Parathyroid adenoma (tissue), 2 donors: ENCODE measurements around the gene ODAD2.

Source experiments
- H2AFZ ChIP-seq: fragments of 300-600 bp; sonication (generic); one replicate; pipeline ENCODE4 v1.7.0; 2017; ENCODE audit warnings: antibody characterized with exemption, mild to moderate bottlenecking
- H3K27ac ChIP-seq: fragments of 300-600 bp; sonication (generic); one replicate; pipeline ENCODE4 v1.7.0; 2017
- H3K27me3 ChIP-seq: fragments of 300-600 bp; sonication (generic); one replicate; pipeline ENCODE4 v1.7.0; 2017; ENCODE audit warnings: low read length; ENCODE audit not compliant: control insufficient read depth, insufficient read depth
- H3K36me3 ChIP-seq: fragments of 300-600 bp; sonication (generic); one replicate; pipeline ENCODE4 v1.7.0; 2017; ENCODE audit warnings: low read length; ENCODE audit not compliant: control insufficient read depth, insufficient read depth
- H3K4me1 ChIP-seq: fragments of 300-600 bp; sonication (generic); one replicate; pipeline ENCODE4 v1.7.0; 2017; ENCODE audit warnings: control low read depth
- H3K4me2 ChIP-seq: fragments of 300-600 bp; sonication (generic); one replicate; pipeline ENCODE4 v1.7.0; 2017; ENCODE audit warnings: low read length
- H3K4me3 ChIP-seq: fragments of 300-600 bp; sonication (generic); one replicate; pipeline ENCODE4 v1.7.0; 2017; ENCODE audit warnings: low read depth, low read length
- H3K79me2 ChIP-seq: fragments of 300-600 bp; sonication (generic); one replicate; pipeline ENCODE4 v1.7.0; 2017; ENCODE audit warnings: control low read depth
- H3K9ac ChIP-seq: fragments of 300-600 bp; sonication (generic); one replicate; pipeline ENCODE4 v1.7.0; 2017; ENCODE audit warnings: mild to moderate bottlenecking
- H3K9me3 ChIP-seq: fragments of 300-600 bp; sonication (generic); one replicate; pipeline ENCODE4 v1.7.0; 2017; ENCODE audit warnings: low read length; ENCODE audit not compliant: control insufficient read depth
- CTCF ChIP-seq: fragments of 300-600 bp; sonication (generic); IDR thresholded peaks from one replicate; pipeline ENCODE4 v1.7.0; 2017; ENCODE audit warnings: antibody characterized with exemption, mild to moderate bottlenecking
- donor health status: primary hyperparathyroidism.

Gene ODAD2

DNA sequence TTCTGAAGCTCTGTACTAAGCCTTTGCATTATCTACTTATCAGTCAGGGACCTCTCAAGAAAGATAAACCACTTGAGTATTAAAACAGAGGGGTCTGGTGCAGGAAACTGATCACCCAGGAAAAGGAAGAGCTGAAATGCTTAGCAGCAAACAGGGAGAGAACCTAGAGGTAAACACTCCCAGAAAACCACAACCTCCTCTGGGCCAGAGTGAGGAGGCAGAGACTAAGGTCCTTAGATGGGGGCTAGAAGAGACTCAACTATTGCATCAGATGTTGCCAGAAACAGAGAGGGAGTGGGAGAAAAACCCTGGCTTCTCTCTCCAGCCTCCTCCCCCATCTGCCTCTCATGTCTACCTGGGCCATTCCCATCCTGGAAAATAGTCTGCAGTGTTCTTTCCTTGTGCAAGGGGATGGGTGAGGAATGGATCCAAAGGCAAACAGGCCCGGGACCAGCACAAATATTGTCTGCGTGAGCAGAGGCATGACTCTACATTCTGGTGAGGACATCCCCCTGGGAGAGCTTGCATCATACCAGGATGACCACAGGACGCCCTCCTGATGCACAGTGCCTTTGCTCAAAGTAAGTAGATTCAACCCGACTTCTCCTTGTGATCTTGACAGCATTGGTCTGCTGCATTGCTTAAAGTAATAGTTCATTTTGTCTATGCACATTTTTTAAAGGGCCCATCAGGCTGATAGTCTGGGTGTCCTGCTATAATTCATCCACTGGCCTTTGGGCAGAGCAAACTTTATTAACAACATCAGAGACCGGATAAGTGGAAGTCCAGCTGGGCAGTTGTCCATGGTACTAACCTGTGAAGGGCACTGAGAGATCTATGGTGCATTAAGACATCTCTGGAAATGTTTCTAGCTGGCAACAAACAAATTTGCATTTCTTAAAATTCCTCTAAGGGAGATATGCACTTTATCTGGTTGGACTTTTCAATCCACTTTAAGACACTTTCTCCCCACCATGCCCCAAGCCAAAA is 22.4 kb upstream of the ODAD2 start:
- Histone ChIP-seq H3K27ac (no peak overlapping the region), H3K4me3 (no peak overlapping the region), H3K27me3 (no peaks in the 10 kb centered on the region), H3K9me3 (no peaks in the 10 kb centered on the region), H3K9ac (no peak overlapping the region), H3K4me2 (no peak overlapping the region), H3K36me3 (no peaks in the 10 kb centered on the region), H3K4me1 (no peaks in the 10 kb centered on the region), H2AFZ (no peak overlapping the region), H3K79me2 (no peaks in the 10 kb centered on the region)
- TF ChIP-seq CTCF = no peak

- Histone ChIP-seq H3K9ac (no peak overlapping the region), H3K4me3 (no peak overlapping the region), H2AFZ (no peak overlapping the region), H3K27me3 (no peaks in the 10 kb centered on the region), H3K4me1 (no peaks in the 10 kb centered on the region), H3K27ac (no peak overlapping the region), H3K36me3 (no peaks in the 10 kb centered on the region), H3K9me3 (no peaks in the 10 kb centered on the region), H3K79me2 (no peaks in the 10 kb centered on the region), H3K4me2 (no peak overlapping the region)
- no peak for TF ChIP-seq CTCF
Measured at GRCh38 chr10:28020080-28020860, 21.4 kb upstream of the ODAD2 start.

GRCh38 chr10:28014651-28015050 is 15.8 kb upstream of the ODAD2 start:
- TF ChIP-seq CTCF = no peak
- H3K9me3 ChIP-seq = no peaks in the 10 kb centered on the region

DNA sequence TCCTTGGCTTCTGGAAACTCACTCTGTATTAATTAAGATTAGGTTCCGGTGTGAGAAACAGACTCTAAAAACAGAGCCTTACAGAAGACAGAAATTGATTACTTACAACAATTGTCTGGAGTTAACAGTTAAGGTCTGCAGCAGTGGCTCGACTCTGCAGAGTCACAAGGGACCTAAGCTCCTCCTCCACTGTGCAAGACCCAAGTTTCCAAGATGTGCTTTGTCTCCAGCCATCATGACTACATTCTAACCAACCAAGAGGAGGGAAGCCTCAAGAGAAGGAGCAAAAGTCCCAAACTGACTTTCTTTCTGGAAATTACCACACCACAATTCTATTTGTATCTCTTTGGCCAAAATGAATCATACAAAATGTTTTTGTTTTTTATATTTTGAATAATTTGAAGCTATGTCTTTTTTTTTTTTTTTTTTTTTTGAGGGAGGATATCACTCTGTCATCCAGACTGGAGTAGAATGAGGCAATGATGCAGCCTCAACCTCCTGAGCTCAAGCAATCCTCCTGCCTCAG is 14.2 kb upstream of the ODAD2 start:
- no peak overlapping the region for H3K9ac ChIP-seq
- no peak overlapping the region for H2AFZ ChIP-seq
- H3K27ac ChIP-seq = no peak overlapping the region
- H3K4me1 ChIP-seq = no peaks in the 10 kb centered on the region
- H3K4me3 ChIP-seq = no peak overlapping the region
- no peak overlapping the region for H3K4me2 ChIP-seq
- TF ChIP-seq CTCF = no peak
- no peaks in the 10 kb centered on the region for H3K9me3 ChIP-seq
- H3K36me3 ChIP-seq = no peaks in the 10 kb centered on the region
- no peaks in the 10 kb centered on the region for H3K27me3 ChIP-seq
- no peaks in the 10 kb centered on the region for H3K79me2 ChIP-seq

More at GRCh38 chr10:28014651-28015050, 15.8 kb upstream of the ODAD2 start:
- H3K9ac ChIP-seq = no peak overlapping the region
- H3K36me3 ChIP-seq = no peaks in the 10 kb centered on the region
- no peak overlapping the region for H3K4me3 ChIP-seq
- H3K4me1 ChIP-seq = no peaks in the 10 kb centered on the region
- H3K4me2 ChIP-seq = no peak overlapping the region
- no peaks in the 10 kb centered on the region for H3K79me2 ChIP-seq
- no peak overlapping the region for H3K27ac ChIP-seq
- no peak overlapping the region for H2AFZ ChIP-seq
- no peaks in the 10 kb centered on the region for H3K27me3 ChIP-seq
